ENCODE data around the gene PLCH2. TPM values are rescaled to one million over a fixed set of nuclear protein-coding genes. Genes with fewer than 3 reads are reported as not detected.

PLCH2 gene
- total and polyA plus RNA-seq, 2 donors (not counting 3 experiments of a cell fraction or from before 2014, with no cell fraction given), result 0.19 to 0.31 TPM

GRCh38 chr1:2474933-2475371, 1.1 kb upstream of the PLCH2 start:
- no peaks in the 10 kb centered on the region for H4K20me1 ChIP-seq (replicated peaks; ENCODE audit: control insufficient read depth, extremely low read depth, insufficient read depth, low read length)
- no TSS peak for BruUV-seq (replicated peaks)
- dilution Hi-C loops (cut with MboI; ENCODE audit: extremely low pct_ligation_motif_present, low sequenced_read_pairs) (no loop called here), intact Hi-C loops (cut with micrococcal nuclease) (no loop called here)
- no peak overlapping the region for H2AFZ ChIP-seq (ENCODE audit: low read depth, low read length)
- H3K9me1 ChIP-seq (replicated peaks; ENCODE audit: control insufficient read depth, extremely low read depth, insufficient read depth, low read length), result no peaks in the 10 kb centered on the region
- DNase-seq (ENCODE audit: low read depth, low spot score) (no peak), FAIRE-seq (no peak)
- ChIA-PET POLR2A (no interaction called here), CTCF (interaction anchor here (1.2 kb wide), 1 partner anchor 60 kb away, joined by 3 read pairs; no protein-coding TSS in a partner anchor)
- no peaks in the 10 kb centered on the region for H3K27me3 ChIP-seq (ENCODE audit: control insufficient read depth in 2 of 2, insufficient read depth in 2 of 2, low read length in 2 of 2)
- no peaks in the 10 kb centered on the region for H3K79me2 ChIP-seq (ENCODE audit: control insufficient read depth, insufficient read depth, low read length)
- no peak overlapping the region for H3K4me2 ChIP-seq (ENCODE audit: insufficient read depth, low read length)
- H3K9me3 ChIP-seq (replicated peaks; ENCODE audit: control insufficient read depth, insufficient read depth, low read length), result no peaks in the 10 kb centered on the region
- H3K36me3 ChIP-seq (ENCODE audit: control insufficient read depth in 2 of 2, extremely low read depth in 1 of 2, insufficient read depth in 2 of 2, low read length in 2 of 2), result no peaks in the 10 kb centered on the region
- no peaks in the 10 kb centered on the region for H3K4me1 ChIP-seq (ENCODE audit: control insufficient read depth, extremely low read depth, insufficient read depth, low read length)
- H3K9ac ChIP-seq (replicated peaks; ENCODE audit: extremely low read depth, insufficient read depth, low read length), result no peak overlapping the region
- TF ChIP-seq POLR2AphosphoS5 (IDR thresholded peaks at IDR 0.05; ENCODE audit: insufficient read depth, low read depth, low read length) (no peak), EZH2 (IDR thresholded peaks at IDR 0.05; ENCODE audit: borderline replicate concordance, low read depth, low read length, severe bottlenecking) (no peak), FOS (IDR thresholded peaks at IDR 0.05; ENCODE audit: borderline replicate concordance, insufficient read depth, low read length) (no peak)
- no peak overlapping the region for H3K4me3 ChIP-seq (replicated peaks in 1 of 3; ENCODE audit: insufficient read depth in 1 of 3, low read depth in 1 of 3, low read length in 3 of 3)
- H3K27ac ChIP-seq (ENCODE audit: insufficient read depth, low read depth, low read length), result no peak overlapping the region

- intact Hi-C loops (cut with micrococcal nuclease), result no loop called here
- TF ChIP-seq MYC (IDR thresholded peaks at IDR 0.05; ENCODE audit: low read depth, low read length), result no peak
- TF ChIP-seq CTCF (IDR thresholded peaks at IDR 0.05; ENCODE audit: extremely low read depth in 1 of 2, insufficient read depth in 1 of 2, low read depth in 1 of 2, low read length in 2 of 2), result no peak
- TF ChIP-seq POLR2AphosphoS5 (IDR thresholded peaks at IDR 0.05; ENCODE audit: insufficient read depth, low read depth, low read length), result no peak
- no peak for TF ChIP-seq FOS (IDR thresholded peaks at IDR 0.05; ENCODE audit: borderline replicate concordance, insufficient read depth, low read length)
- no peak for TF ChIP-seq EZH2 (IDR thresholded peaks at IDR 0.05; ENCODE audit: borderline replicate concordance, low read depth, low read length, severe bottlenecking)
- TF ChIP-seq POLR2A (IDR thresholded peaks at IDR 0.05; ENCODE audit: low read depth, low read length), result no peak
- no peak for TF ChIP-seq MAX (IDR thresholded peaks at IDR 0.05; ENCODE audit: insufficient read depth, insufficient read length)
- no peak for TF ChIP-seq GATA2 (IDR thresholded peaks at IDR 0.05; ENCODE audit: insufficient read depth, insufficient read length, low read depth, low read length)
- no peak for DNase-seq (ENCODE audit: low read depth, low spot score)
- no peaks in the 10 kb centered on the region for H3K9me1 ChIP-seq (replicated peaks; ENCODE audit: control insufficient read depth, extremely low read depth, insufficient read depth, low read length)
- no peaks in the 10 kb centered on the region for H3K79me2 ChIP-seq (ENCODE audit: control insufficient read depth, insufficient read depth, low read length)
- no peak for FAIRE-seq
- H3K9me3 ChIP-seq (replicated peaks; ENCODE audit: control insufficient read depth, insufficient read depth, low read length), result no peaks in the 10 kb centered on the region
- H3K27ac ChIP-seq (ENCODE audit: insufficient read depth, low read depth, low read length), result no peak overlapping the region
- no peaks in the 10 kb centered on the region for H3K4me1 ChIP-seq (ENCODE audit: control insufficient read depth, extremely low read depth, insufficient read depth, low read length)
- no peak overlapping the region for H3K4me3 ChIP-seq (replicated peaks in 1 of 3; ENCODE audit: insufficient read depth in 1 of 3, low read depth in 1 of 3, low read length in 3 of 3)
- H3K9ac ChIP-seq (replicated peaks; ENCODE audit: extremely low read depth, insufficient read depth, low read length), result no peak overlapping the region
- H2AFZ ChIP-seq (ENCODE audit: low read depth, low read length), result no peak overlapping the region
- no TSS peak for BruUV-seq (replicated peaks)
- no peak overlapping the region for H3K4me2 ChIP-seq (ENCODE audit: insufficient read depth, low read length)
- dilution Hi-C loops (cut with MboI; ENCODE audit: extremely low pct_ligation_motif_present, low sequenced_read_pairs), result no loop called here
- no peaks in the 10 kb centered on the region for H4K20me1 ChIP-seq (replicated peaks; ENCODE audit: control insufficient read depth, extremely low read depth, insufficient read depth, low read length)
- CTCF ChIA-PET, result interaction anchor here (1.2 kb wide), 1 partner anchor 61 kb away, joined by 3 read pairs; no protein-coding TSS in a partner anchor
- H3K36me3 ChIP-seq (ENCODE audit: control insufficient read depth in 2 of 2, extremely low read depth in 1 of 2, insufficient read depth in 2 of 2, low read length in 2 of 2), result no peaks in the 10 kb centered on the region
- POLR2A ChIA-PET, result no interaction called here
- no peaks in the 10 kb centered on the region for H3K27me3 ChIP-seq (ENCODE audit: control insufficient read depth in 2 of 2, insufficient read depth in 2 of 2, low read length in 2 of 2)
Measured at GRCh38 chr1:2475571-2475970, 518 bp upstream of the PLCH2 start.

Data from endothelial cell of umbilical vein (primary cell).